GM12874 (cell line): ENCODE measurements around the gene BANK1.

ENCODE experiments used
- CTCF ChIP-seq: IDR thresholded peaks from 2 replicates; pipeline ENCODE4 v1.5.1; 2011; ENCODE audit warnings: low read depth, mild to moderate bottlenecking, control low read depth, low read length, moderate library complexity; ENCODE audit not compliant: insufficient read depth

The BANK1 gene

GRCh38 chr4:102057122-102057521 lies 266.6 kb downstream of the BANK1 start:
- TF ChIP-seq CTCF, result no peak

- no peak for TF ChIP-seq CTCF
Observed at GRCh38 chr4:102061133-102061532, 270.6 kb downstream of the BANK1 start.

- no peak for TF ChIP-seq CTCF
Observed at GRCh38 chr4:102064747-102065442, 274.4 kb downstream of the BANK1 start.

- TF ChIP-seq CTCF, result no peak
Observed at GRCh38 chr4:102076622-102077021, 286.1 kb downstream of the BANK1 start.

GRCh38 chr4:102080184-102080583 lies 289.7 kb downstream of the BANK1 start:
- no peak for TF ChIP-seq CTCF

- no peak for TF ChIP-seq CTCF
Observed at GRCh38 chr4:102089850-102090621, 299.5 kb downstream of the BANK1 start.

- TF ChIP-seq CTCF, result no peak
Observed at GRCh38 chr4:102091656-102092055, 301.1 kb downstream of the BANK1 start.
